GM19468 (cell line): Measurements from ENCODE around the gene EIF2AK3.
A peak's percentile ranks its signal among the peaks of the same experiment; 100 is the strongest.

Experiments
- ATAC-seq: cut with Tn5 transposase; IDR thresholded peaks from one replicate; pipeline ENCODE4 v1.9.1; 2021; ENCODE audit warnings: mild to moderate bottlenecking, moderate library complexity, moderate number of reproducible peaks; ENCODE audit not compliant: unreplicated experiment; ENCODE audit errors: extremely low read depth

EIF2AK3 gene

DNA sequence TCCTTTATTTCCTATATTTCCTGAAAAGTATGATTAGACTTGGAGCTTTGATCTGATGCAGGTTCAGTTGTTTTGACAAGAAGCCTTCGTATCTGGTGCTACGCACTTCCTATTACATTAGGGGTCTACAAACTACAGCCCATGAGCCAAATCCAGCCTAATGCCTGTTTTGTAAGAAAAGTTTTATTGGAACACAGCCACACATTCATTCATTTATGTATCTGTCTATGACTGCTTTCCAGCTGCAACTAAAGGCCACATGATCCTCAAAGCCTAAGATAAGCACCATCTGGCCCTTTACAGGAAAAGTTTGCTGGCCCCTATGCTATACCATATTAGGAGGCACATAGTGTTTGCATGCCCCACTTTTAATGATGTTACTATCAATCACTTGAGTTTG is 26.0 kb downstream of the EIF2AK3 start:
- no peak for ATAC-seq

DNA sequence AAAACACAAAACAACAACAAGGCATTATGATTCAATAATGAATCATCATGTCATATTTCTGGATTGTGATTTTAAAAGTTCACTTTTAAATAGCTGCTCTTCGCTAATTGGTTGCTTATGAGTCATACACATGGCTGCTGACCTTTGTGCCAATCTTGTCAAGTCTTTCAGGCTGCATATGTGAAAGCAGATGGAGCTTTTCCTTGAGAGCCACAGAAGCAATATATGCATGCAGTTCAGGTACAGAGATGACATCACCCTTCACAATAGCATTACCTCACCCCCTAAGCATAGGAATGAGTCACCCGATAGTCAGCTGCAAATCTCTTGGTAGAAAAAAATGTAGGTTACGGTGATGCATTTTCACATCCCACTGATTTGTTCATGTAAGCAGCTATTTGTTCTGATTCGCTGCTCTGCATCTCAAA is 27.2 kb downstream of the EIF2AK3 start:
- ATAC-seq, result peak; percentile 99

DNA sequence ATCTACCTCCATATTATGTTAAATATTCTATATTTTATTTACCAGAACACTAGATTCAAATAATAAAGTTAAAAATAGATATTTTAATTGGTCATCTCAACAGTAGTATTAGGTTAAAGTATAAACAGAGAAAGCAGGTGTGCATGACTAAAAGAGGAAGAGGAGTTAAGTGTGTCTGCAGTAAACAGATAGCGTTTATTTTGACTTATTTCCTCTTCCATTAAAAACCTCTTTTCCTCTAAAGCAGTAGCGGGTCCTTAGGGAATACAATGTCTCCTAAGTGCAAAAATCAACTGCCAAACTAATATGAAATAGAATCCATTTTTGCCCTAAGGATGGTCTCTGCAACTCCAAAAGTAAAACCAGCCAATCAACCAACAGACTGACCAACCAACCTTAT is 27.7 kb downstream of the EIF2AK3 start:
- ATAC-seq, result no peak

DNA sequence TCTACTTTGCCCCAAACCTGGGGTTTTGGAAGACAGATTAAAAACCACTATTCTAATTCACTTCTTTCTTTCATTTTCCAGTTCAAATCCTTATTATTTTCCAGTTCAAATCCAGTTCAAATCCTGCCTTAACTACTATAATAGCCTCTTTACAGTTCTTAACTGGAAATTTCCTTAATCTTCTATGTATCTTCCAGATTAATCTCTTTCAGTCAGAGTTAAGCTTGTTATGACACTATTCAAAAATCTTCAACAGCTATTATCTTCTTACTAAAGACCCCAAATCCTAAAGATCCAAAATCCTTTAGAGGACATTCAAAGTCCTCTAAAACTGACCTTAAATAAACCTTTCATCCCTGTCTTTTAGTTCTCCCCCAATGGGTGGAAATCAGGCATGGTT is 30.1 kb downstream of the EIF2AK3 start:
- ATAC-seq, result no peak

DNA sequence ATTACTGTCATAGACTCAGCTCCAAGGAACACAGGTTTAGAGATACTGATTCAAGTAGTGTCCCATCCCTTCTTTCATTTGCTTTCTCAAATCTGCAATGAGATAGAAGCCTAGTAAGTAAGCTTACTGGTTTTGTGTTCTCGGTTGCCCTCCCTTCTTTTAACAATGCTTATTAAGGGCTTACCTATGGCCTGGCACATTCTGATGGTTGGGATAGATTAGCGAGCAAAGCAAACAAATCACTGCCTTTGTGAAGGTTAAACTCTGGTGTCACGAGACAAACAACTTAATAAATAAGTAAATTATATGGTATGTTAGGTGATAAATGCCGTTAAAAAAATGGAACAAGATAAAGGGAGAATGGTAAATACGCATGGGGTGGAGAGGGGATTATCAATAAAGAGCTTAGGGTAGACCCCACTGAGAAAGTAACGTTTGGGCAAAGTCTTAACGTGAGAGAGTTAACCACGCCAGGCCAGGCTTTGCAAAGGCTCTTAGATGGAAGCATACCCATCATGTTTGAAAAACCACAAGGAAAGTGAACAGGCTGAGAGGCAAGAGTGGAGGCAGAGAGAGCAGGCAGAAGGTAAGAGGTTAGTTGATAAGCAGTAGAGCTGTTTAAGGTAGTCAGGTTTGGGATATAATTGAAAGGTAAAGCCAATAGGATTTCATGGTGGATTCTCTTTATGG is 31.0 kb downstream of the EIF2AK3 start:
- no peak for ATAC-seq

DNA sequence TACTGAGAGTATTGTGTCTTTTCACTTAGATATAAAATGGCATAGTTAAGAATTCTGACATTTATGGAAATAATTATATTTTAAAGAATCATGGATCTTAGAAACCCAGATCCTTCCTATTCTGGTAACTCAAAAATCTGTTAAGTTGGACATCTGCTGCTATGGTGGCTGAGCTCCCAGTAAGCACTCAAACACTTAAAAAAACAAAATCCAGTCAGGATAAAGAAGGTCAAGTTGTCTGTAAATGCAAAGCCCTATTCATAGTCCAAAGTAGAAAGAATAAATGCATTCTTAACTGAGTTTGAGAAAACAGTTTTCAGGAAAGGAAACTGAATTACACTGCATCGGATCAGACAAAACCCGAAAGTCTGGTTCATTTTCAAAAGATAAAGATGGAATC is 35.6 kb downstream of the EIF2AK3 start:
- no peak for ATAC-seq

DNA sequence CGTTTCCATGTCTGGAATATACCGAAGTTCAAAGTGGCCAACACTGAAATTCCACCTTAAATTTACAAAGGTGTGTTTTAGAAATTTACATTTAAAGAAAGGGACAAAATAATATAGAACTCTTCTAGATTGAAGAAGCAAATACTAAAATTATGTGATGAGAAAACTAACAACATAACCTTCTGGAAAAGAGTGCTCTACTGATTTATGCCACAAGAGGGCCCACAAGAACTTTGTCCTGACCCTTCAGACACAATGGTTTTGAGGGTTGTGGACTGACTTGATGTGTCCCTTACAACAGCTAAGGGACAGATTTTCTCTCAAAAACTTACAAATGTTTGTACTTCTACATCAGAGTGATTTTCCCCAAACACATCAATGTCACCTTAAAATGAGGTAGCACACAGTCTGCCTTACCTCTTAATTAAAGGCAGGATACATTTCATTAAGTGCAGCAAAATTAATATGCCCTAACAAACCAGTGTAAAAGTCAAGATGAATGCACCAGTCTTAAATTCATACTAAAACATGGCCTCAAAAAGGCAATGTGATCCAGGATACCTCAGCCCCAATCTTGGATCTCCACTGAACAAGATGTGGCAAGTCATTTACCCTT is 36.2 kb downstream of the EIF2AK3 start:
- ATAC-seq, result peak; percentile 68

DNA sequence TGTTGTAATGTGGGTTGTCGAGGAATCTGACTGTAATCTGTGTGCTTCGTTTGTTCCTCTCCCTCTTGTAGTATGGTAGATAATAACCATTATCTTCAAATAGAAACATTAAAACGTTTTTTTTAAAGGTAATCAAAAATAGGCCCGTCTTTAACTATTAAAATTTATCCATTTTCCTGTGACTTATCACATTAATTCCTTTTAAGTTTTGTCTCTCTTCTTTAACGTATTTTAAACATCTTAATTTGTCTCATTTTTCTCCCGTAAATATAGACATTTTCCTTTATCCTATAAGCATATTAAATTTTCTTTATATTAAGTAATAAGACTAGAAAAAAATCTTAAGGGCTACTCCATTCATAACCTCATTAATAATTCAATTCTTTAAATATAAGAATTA is 41.3 kb downstream of the EIF2AK3 start:
- ATAC-seq, result no peak

DNA sequence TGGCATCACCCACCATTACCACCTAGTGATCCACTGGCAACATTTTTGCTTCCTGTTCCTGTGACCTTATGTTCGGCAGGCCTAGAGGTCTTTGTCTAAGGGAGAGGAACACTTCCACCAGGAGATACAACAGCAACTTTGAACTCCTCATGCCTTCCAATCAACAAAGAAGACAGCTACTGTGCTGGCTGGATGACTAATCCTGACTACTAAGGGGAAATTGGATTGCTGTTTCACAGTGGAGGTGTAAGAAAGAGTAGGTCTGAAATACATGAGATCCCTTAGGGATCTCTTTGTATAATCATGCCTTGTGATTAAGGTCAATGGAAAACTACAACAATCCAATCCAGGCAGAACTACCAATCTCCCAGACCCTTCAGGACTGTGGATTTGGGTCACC is 45.2 kb downstream of the EIF2AK3 start:
- no peak for ATAC-seq

DNA sequence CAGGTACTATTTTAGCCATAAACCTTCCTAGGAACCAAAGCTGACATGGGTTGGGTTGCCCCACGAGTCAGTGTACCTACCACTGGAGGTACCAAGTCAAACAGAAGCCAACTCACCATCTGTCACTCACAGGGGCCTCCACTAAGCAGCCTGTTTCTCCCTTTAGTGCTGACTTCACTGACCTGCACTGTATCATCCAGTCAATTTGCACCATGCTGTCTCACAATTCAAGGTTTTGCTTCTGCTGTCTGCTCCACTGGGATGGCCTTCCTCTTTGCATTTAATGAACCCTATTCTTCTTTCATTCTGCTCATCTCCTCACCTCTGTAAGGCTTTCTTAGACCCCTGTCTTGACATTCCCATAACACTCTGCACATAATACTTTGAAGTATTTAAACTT is 47.2 kb downstream of the EIF2AK3 start:
- ATAC-seq, result no peak

DNA sequence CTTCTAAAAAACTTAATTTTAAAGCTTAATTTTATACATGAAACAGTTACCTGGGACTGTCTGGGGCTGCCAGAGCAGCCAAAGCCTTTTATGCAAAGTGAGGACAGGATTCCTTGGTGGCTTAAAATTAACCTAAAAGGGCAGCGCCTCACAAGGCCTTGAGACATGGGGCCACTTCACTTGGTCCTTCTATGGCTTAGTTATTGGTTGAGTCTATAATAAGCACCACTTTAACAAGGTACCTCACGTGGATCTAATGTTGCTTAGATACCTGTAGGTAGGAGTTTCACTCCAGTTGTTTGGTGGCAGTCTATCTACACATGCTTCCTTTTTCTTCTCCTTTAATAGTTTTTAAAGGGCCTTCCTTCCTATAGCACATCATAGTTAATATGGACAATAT is 51.6 kb downstream of the EIF2AK3 start:
- ATAC-seq, result no peak

DNA sequence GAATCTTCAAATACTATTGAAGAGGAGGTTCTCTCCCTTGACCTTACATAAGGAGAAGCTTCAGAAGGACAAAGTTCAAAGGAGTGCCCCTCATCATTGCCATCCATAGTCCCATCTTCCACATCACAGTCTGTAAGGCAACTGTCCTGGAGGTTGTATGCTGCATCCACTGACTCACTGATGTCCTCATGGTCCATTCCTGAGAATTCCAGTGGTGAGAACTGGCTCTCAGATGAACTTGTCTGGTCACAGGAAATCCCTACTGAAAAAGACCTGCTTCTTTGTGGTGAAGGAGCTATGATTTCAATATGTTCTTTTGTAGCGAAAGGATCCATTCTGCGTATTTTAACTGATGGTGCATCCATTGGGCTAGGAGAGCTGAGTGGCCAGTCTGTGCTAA is 52.2 kb downstream of the EIF2AK3 start:
- ATAC-seq, result no peak

DNA sequence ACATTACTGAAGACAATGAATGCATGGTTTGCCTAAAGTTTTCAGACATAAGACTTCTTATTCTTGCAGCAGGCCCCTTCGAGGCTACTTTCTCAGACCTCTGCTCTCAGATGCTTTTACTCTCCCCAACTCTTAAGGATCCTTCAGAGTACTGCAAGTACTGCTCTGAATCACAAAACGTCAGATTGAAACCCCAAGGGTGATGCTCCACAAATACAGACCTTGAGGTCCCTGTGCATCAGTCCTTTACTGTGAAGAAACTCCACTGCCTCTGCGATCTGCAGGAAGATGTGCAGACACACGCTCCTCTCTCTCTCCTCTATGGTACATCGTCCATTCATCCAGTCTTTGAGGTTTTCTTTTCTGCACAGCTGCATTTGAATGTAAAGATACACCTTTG is 52.8 kb downstream of the EIF2AK3 start:
- peak; percentile 63 for ATAC-seq

DNA sequence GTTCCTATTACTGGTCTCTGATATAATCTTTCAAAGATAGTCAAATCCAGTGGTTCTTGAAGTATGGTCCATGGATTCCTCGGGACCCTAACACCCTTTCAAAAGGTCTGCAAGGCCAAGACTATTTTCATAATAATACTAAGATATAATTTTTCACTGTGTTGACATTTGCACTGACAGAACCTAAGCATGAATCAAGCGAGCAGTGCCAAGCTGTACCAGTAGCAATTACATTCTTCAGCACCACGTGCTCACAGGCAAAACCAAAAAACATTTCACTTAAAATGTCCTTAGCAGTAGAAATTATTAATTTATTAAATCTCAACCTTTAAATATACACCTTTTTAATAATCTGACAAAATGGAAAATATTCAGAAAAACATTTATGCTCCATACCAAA is 59.1 kb downstream of the EIF2AK3 start:
- no peak for ATAC-seq

DNA sequence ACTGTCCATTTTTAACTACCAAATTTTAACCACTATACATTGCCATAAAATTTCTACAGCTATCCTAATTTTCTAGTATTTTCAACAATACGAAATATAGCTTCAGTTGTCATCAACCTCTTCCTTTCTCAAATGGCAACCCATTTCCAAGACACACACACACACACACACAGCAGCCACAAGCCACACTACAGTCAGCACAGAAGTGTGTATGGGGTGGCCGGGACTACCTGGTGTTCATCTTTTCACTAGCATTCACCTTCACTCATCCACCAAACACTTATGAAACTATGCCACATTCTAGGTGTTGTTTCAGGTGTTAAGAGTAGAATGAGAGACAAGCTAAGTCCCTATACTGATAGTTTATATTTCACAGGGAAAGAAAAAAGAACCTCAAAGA is 62.9 kb downstream of the EIF2AK3 start:
- no peak for ATAC-seq

DNA sequence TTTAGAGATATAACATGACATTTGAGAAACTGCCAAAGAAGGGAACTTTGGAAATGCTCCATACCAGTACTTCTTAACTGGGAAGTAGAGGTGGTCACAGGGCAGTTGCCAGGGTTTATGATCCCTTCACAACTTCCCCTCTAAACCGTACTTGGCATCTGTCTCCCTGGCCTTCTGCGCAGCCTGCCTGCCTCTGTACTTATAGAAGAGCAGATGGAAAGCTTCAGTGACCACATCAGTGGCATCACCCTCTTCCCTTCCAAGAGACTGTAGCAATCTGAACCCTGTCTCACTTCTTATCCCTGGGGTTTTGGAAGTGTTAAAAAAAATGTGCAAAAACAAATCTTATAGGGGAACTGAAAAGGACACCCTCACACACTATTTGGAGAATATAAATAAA is 64.1 kb downstream of the EIF2AK3 start:
- no peak for ATAC-seq

DNA sequence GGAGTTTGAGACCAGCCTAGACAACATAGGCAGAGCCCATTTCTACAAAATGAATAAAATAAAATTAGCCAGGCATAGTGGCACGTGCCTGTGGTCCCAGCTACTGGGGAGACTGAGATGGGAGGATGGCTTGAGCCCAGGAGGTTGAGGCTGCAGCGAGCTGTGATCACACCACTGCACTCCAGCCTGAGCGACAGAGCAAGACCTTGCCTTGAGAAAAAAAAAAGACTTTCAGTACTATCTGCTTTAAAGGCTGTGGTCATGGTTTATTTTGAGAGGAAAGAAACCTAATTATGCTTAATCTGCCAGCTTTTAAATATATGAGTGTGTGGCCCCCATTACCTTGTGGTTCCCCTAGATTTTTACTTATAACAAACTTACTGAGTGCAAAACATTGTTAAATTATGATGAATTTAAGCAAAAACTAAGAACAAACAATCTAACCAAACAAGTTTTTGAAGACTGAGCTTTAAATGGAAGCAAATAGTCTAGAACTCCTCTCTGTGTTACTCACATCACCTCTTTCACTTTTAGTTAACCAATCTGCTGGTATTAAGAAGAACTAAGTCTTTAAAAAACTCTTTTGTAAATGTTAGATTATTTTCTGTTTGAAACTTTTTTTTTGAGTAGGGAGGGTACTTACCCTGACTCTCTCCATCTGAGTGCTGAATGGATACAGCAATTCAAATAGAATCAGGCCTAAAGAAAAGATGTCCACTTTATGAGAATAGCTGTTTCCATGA is 65.4 kb downstream of the EIF2AK3 start:
- ATAC-seq, result peak; percentile 32

DNA sequence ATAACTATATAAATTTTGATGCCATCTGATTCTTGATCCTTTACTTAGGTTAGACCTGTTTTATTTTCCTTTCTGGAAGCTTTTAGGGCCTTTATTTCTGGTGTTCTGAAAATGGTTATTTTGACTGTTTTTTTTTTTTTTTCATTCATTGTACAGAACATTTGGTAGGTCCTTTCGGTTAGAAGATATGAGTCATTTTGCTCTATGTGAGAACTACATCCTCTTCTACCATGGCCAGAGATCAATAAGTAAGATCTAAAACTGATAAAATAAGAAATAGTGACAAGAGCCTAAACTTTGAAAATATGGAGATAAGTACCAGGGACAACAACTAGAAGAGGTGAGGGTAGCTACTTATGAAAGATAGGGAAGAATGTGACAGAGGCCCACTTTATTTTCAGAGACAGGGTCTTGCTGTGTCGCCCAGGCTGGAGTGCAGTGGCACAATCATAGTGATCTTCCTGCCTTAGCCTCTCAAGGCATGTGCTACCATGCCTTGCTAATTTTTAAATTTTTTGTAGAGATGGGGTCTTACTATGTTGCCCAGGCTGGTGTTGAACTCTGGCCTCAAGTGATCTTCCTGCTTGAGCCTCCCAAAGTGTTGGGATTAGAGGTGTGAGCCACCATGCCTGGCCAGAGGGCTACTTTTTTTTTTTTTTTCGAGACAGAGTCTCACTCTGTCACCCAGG is 66.5 kb downstream of the EIF2AK3 start:
- ATAC-seq, result no peak

DNA sequence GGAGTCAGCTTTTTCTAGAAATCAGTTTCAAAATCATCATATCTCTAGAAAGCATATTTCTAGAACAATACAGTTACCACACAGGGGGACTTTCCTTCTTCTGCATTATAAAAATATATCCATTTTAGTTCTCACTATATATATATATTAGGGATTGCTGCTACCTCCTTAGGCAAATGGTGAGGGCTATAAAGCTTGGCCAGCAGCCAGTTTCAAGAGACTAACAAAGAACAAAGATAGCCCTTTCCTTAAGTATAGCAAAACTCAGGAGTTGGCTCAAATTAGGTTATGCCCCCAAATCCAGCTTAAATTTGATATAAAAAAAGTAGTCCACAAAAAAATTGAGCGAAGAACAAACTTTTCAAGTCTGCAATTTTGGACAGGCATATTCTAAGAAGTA is 70.0 kb downstream of the EIF2AK3 start:
- ATAC-seq, result no peak

DNA sequence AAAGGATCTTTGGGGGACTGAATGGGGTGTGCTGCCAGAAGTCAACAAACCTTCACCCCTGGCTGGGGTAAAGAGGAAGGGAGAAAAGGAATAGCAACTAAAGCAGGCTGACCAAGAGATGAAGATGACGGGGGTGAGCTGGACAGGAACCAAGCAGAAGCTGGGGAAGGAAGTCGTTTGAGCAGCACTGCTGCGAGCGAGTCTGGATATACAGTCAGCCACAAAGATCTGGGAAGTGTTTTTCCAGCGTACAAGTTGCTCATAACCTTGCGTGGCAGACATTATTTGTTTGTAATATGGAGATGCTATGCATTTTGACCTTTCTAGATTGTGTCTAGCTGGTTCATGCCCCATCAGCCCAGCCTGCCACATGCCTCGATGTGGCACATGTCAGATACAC is 71.2 kb downstream of the EIF2AK3 start:
- no peak for ATAC-seq

DNA sequence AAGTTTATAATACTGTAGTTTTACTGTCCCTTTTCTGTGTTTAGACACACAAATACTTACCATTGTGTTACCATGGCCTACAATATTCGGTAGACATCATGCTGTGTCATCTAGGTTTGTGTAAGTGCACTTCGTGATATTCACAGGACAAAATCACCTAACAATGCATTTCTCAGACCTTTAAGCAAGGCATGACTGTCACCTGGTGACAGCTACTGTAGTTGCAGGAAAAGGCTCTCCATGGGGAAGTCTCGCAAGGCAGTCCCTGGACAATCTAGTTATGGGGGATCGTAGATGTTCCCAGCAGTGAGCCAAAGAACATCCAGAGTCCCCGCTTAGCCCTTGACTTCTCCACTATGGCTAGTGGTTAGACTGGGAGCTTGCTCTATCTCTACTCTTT is 73.1 kb downstream of the EIF2AK3 start:
- ATAC-seq, result no peak
